Hepatocyte (in vitro differentiated cells): Measurements from ENCODE around the gene OPRL1. TPM values are rescaled to one million over a fixed set of nuclear protein-coding genes. Genes with fewer than 3 reads are reported as not detected.

Source experiments
- DNase-seq: peaks from one replicate; pipeline ENCODE4 v3.0.0-alpha.2; 2016; ENCODE audit warnings: low spot score
- H2AFZ ChIP-seq: fragments of 200-600 bp; sonication (generic); 2 replicates; pipeline ENCODE4 v1.6.0; 2016; ENCODE audit warnings: antibody characterized with exemption, mild to moderate bottlenecking
- H3K27ac ChIP-seq: fragments of 200-600 bp; sonication (generic); 2 replicates; pipeline ENCODE4 v1.5.1; 2016; ENCODE audit warnings: mild to moderate bottlenecking
- H3K27me3 ChIP-seq: fragments of 200-600 bp; sonication (generic); 2 replicates; pipeline ENCODE4 v1.6.1; 2016
- H3K36me3 ChIP-seq: fragments of 200-600 bp; sonication (generic); replicated peaks from 2 replicates; pipeline ENCODE4 v1.5.1; 2016; ENCODE audit warnings: low read depth; ENCODE audit not compliant: insufficient read depth
- H3K4me1 ChIP-seq: fragments of 200-600 bp; sonication (generic); 2 replicates; pipeline ENCODE4 v1.5.1; 2016; ENCODE audit warnings: mild to moderate bottlenecking, moderate library complexity; ENCODE audit not compliant: insufficient read depth
- H3K4me2 ChIP-seq: fragments of 200-600 bp; sonication (generic); 2 replicates; pipeline ENCODE4 v1.6.0; 2016
- H3K4me3 ChIP-seq: fragments of 200-600 bp; sonication (generic); 2 replicates; pipeline ENCODE4 v1.5.1; 2016; ENCODE audit warnings: mild to moderate bottlenecking
- H3K79me2 ChIP-seq: fragments of 200-600 bp; sonication (generic); 2 replicates; pipeline ENCODE4 v1.6.0; 2017; ENCODE audit warnings: mild to moderate bottlenecking
- H3K9me2 ChIP-seq: fragments of 200-600 bp; sonication (generic); replicated peaks from 2 replicates; pipeline ENCODE4 v1.6.0; 2017; ENCODE audit warnings: mild to moderate bottlenecking; ENCODE audit not compliant: insufficient read depth
- H3K9me3 ChIP-seq: fragments of 200-600 bp; sonication (generic); 2 replicates; pipeline ENCODE4 v1.5.1; 2016; ENCODE audit warnings: low read depth, mild to moderate bottlenecking
- H4K20me1 ChIP-seq: fragments of 200-600 bp; sonication (generic); 2 replicates; pipeline ENCODE4 v1.6.0; 2016; ENCODE audit warnings: mild to moderate bottlenecking; ENCODE audit not compliant: insufficient read depth, poor library complexity, severe bottlenecking
- CTCF ChIP-seq: fragments of 200-600 bp; sonication (generic); IDR thresholded peaks from 2 replicates; pipeline ENCODE4 v1.5.1; 2016; ENCODE audit warnings: antibody characterized with exemption, mild to moderate bottlenecking; ENCODE audit not compliant: poor library complexity
- EZH2 ChIP-seq: fragments of 200-600 bp; sonication (generic); IDR thresholded peaks from 2 replicates; pipeline ENCODE4 v1.6.1; 2016; ENCODE audit warnings: antibody characterized with exemption, mild to moderate bottlenecking, borderline replicate concordance
- EZH2phosphoT487 ChIP-seq: fragments of 200-600 bp; sonication (generic); IDR thresholded peaks from one replicate; pipeline ENCODE4 v1.6.1; 2018; ENCODE audit warnings: antibody characterized with exemption, mild to moderate bottlenecking, low read depth, moderate library complexity; ENCODE audit not compliant: unreplicated experiment, severe bottlenecking
- WGBS: methylation state at CpG from one replicate; pipeline ENCODE4 v1.1.6; 2016; ENCODE audit warnings: low lambda C conversion rate; ENCODE audit errors: missing lambda C conversion rate; 5-methylcytosine and 5-hydroxymethylcytosine counted together
- polyA plus RNA-seq: library from polyadenylated mRNA; unstranded; fragments of >200 nt; fragmentation: Nextera tagmentation; extraction: Ambion mirVana; gene quantifications from 2 replicates; pipeline ENCODE4 v1.2.1, GENCODE V29; 2016
- total RNA-seq: library from RNA; depleted of rRNA; stranded (reverse); fragments of >200 nt; gene quantifications from 2 replicates; pipeline ENCODE4 v1.2.3, GENCODE V29; 2014

The OPRL1 gene
- total and polyA plus RNA-seq, 2 experiments from 2014 or later = 0.50 to 1.5 TPM

GRCh38 chr20:64098471-64099013, 18.7 kb downstream of the OPRL1 start:
- H3K27me3 ChIP-seq = peaks cover 33% of the 10 kb centered on the region
- peaks cover 8% of the 10 kb centered on the region for H3K4me1 ChIP-seq
- no peaks in the 10 kb centered on the region for H3K9me3 ChIP-seq
- H3K36me3 ChIP-seq = no peaks in the 10 kb centered on the region
- no peaks in the 10 kb centered on the region for H4K20me1 ChIP-seq
- TF ChIP-seq EZH2phosphoT487 (no peak), CTCF (no peak), EZH2 (no peak)
- H3K4me3 ChIP-seq = no peak overlapping the region
- H3K27ac ChIP-seq = no peak overlapping the region
- DNase-seq = no peak
- 99% methylated on average over 28 of the region's 28 CpGs for WGBS
- H2AFZ ChIP-seq = no peak overlapping the region
- H3K4me2 ChIP-seq = no peak overlapping the region
- no peaks in the 10 kb centered on the region for H3K79me2 ChIP-seq
- H3K9me2 ChIP-seq = no peaks in the 10 kb centered on the region

- Histone ChIP-seq H3K9me2 (no peaks in the 10 kb centered on the region), H2AFZ (no peak overlapping the region), H3K9me3 (no peaks in the 10 kb centered on the region), H3K27ac (no peak overlapping the region), H3K36me3 (no peaks in the 10 kb centered on the region), H3K4me1 (peaks cover 8% of the 10 kb centered on the region), H4K20me1 (no peaks in the 10 kb centered on the region), H3K79me2 (no peaks in the 10 kb centered on the region), H3K4me2 (no peak overlapping the region), H3K4me3 (no peak overlapping the region), H3K27me3 (peaks cover 35% of the 10 kb centered on the region)
- WGBS = 90% methylated on average over 20 of the region's 21 CpGs
- TF ChIP-seq EZH2phosphoT487 = no peak
- no peak for TF ChIP-seq EZH2
- TF ChIP-seq CTCF = no peak
- DNase-seq = no peak
These were observed 19.4 kb downstream of the OPRL1 start for GRCh38 chr20:64099086-64099786.

- H3K4me1 ChIP-seq = peaks cover 8% of the 10 kb centered on the region
- no peak for DNase-seq
- peaks cover 35% of the 10 kb centered on the region for H3K27me3 ChIP-seq
- no peaks in the 10 kb centered on the region for H4K20me1 ChIP-seq
- H3K4me2 ChIP-seq = no peak overlapping the region
- H2AFZ ChIP-seq = no peak overlapping the region
- H3K27ac ChIP-seq = no peak overlapping the region
- TF ChIP-seq EZH2 (no peak), CTCF (no peak), EZH2phosphoT487 (no peak)
- 76% methylated on average over 14 of the region's 14 CpGs for WGBS
- no peaks in the 10 kb centered on the region for H3K36me3 ChIP-seq
- H3K9me2 ChIP-seq = no peaks in the 10 kb centered on the region
- no peaks in the 10 kb centered on the region for H3K79me2 ChIP-seq
- no peak overlapping the region for H3K4me3 ChIP-seq
- no peaks in the 10 kb centered on the region for H3K9me3 ChIP-seq
These were observed 20.1 kb downstream of the OPRL1 start for GRCh38 chr20:64099880-64100565.
